Testis (tissue), 2 donors: Measurements from ENCODE around the gene VKORC1.

Source experiments
- POLR2A ChIP-seq: fragments of 450-650 bp; IDR thresholded peaks from one replicate; pipeline ENCODE4 v1.6.1; 2017; ENCODE audit warnings: antibody characterized with exemption, mild to moderate bottlenecking, moderate library complexity
- TF ChIP-seq, protein P1 (sequence below), 3 experiments: fragments of 450-650 bp in 2 of 3; fragments of 200-600 bp in 1 of 3; sonication (generic) in 1 of 3; IDR thresholded peaks; one replicate each; pipeline ENCODE4 v1.5.1; 2016 to 2019; ENCODE audit warnings: antibody characterized with exemption in 3 of 3, mild to moderate bottlenecking in 2 of 3, moderate library complexity in 1 of 3

DNA sequence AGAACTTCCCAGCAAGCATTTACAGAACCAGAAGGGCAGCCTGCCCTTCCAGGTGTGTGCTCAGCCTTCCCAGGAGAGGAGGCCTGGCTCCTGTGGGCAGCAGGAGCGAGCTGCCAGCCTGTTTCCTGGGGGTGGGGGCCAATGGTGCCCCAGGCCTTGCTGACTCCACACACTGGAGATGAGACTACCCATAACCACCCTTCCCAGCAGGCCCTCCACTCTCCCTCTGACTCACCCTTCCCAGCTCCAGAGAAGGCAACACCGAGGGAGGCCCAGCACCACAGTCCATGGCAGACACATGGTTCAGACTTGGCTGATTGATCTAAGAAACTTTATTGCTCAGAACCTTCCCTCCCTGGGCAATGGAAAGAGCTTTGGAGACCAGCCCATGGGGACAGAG lies 4.1 kb downstream of the VKORC1 start:
- TF ChIP-seq, protein P1, sequence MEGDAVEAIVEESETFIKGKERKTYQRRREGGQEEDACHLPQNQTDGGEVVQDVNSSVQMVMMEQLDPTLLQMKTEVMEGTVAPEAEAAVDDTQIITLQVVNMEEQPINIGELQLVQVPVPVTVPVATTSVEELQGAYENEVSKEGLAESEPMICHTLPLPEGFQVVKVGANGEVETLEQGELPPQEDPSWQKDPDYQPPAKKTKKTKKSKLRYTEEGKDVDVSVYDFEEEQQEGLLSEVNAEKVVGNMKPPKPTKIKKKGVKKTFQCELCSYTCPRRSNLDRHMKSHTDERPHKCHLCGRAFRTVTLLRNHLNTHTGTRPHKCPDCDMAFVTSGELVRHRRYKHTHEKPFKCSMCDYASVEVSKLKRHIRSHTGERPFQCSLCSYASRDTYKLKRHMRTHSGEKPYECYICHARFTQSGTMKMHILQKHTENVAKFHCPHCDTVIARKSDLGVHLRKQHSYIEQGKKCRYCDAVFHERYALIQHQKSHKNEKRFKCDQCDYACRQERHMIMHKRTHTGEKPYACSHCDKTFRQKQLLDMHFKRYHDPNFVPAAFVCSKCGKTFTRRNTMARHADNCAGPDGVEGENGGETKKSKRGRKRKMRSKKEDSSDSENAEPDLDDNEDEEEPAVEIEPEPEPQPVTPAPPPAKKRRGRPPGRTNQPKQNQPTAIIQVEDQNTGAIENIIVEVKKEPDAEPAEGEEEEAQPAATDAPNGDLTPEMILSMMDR (IDR thresholded peaks at IDR 0.05), result no peak
- TF ChIP-seq POLR2A, result no peak
